ENCODE data around the gene PIEZO2.

PIEZO2 gene

GRCh38 chr18:11033503-11033902 is 115.9 kb downstream of the PIEZO2 start:
- Histone ChIP-seq H3K4me3 (no peak overlapping the region), H3K27me3 (ENCODE audit: low read depth) (no peaks in the 10 kb centered on the region), H3K4me1 (no peaks in the 10 kb centered on the region), H3K36me3 (replicated peaks) (no peaks in the 10 kb centered on the region), H3K9me3 (no peaks in the 10 kb centered on the region)
- in situ Hi-C loops (cut with MboI; ENCODE audit: low sequenced_read_pairs), result no loop called here
- no peak for DNase-seq (ENCODE audit: low spot score in 2 of 2)

DNA sequence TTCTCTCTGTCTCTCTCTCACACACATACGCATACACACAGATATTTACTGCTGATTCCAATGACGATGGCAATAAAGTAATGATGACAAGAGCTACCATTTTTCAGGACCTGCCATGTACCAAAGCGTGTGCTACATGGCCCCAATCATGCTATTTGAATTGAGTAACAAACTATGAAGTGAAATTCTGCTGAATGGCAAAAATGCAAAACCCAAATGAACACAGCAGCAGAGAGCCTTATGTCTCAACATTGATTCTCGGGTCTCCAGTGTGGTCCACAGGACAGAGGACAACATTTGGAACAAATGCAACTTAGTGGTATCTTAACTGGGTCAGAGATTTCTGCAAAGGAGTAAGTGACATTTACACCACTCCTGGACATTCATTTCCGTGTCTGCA is 117.4 kb downstream of the PIEZO2 start:
- Histone ChIP-seq H3K4me3 (no peak overlapping the region), H3K4me1 (no peaks in the 10 kb centered on the region), H3K9me3 (no peaks in the 10 kb centered on the region), H3K36me3 (replicated peaks) (no peaks in the 10 kb centered on the region), H3K27me3 (ENCODE audit: low read depth) (no peaks in the 10 kb centered on the region)
- DNase-seq (ENCODE audit: low spot score in 2 of 2), result no peak
- in situ Hi-C loops (cut with MboI; ENCODE audit: low sequenced_read_pairs), result no loop called here

- no peak overlapping the region for H3K4me3 ChIP-seq
- no peak for DNase-seq (ENCODE audit: low spot score in 2 of 2)
- no peaks in the 10 kb centered on the region for H3K9me3 ChIP-seq
- H3K27me3 ChIP-seq (ENCODE audit: low read depth), result no peaks in the 10 kb centered on the region
- in situ Hi-C loops (cut with MboI; ENCODE audit: low sequenced_read_pairs), result no loop called here
- no peaks in the 10 kb centered on the region for H3K4me1 ChIP-seq
- H3K36me3 ChIP-seq (replicated peaks), result no peaks in the 10 kb centered on the region
These were observed 120.3 kb downstream of the PIEZO2 start for GRCh38 chr18:11029021-11029420.

DNA sequence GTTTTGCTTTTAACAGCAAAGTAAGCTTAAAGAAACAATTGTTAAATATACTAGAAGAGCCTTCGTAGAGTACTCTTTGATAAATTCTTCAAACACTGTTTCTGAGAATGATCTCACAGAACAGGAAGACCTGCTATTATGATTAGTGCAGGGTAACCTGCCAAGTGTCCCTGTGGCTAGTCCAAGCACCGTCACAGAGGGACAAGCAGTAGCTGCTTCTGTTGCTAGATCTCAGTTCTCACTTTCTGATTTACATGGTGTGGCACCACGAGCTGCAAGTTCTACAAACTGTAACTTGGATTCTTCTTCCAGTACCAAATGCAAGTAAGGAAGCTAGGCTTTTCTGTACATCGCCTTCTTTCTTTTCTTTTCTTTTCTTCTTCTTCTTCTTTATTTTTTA is 121.5 kb downstream of the PIEZO2 start:
- Histone ChIP-seq H3K4me3 (no peak overlapping the region), H3K36me3 (replicated peaks) (no peaks in the 10 kb centered on the region), H3K9me3 (no peaks in the 10 kb centered on the region), H3K27me3 (ENCODE audit: low read depth) (no peaks in the 10 kb centered on the region), H3K4me1 (no peaks in the 10 kb centered on the region)
- no peak for DNase-seq (ENCODE audit: low spot score in 2 of 2)
- in situ Hi-C loops (cut with MboI; ENCODE audit: low sequenced_read_pairs), result no loop called here

DNA sequence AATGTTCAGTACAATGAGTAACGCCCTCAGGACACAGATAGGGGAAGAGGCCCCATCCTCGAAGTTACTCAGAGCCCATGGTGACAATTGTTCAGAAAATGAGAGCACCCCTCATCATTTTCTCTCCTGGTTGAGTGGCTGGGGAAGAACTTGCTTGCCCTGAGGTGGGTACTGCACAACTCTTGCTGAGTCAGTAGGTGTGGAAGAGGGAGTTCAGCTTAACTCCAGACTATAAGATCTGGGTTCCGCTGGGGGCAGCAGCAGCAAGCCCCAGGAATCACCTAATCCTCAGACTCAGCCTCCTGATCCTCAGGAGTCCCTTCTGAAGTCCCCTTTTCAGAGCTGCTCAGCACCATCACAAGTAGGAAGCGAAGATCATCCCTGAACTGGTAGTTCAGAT is 123.7 kb downstream of the PIEZO2 start:
- in situ Hi-C loops (cut with MboI; ENCODE audit: low sequenced_read_pairs), result no loop called here
- H3K9me3 ChIP-seq, result no peaks in the 10 kb centered on the region
- no peaks in the 10 kb centered on the region for H3K36me3 ChIP-seq (replicated peaks)
- DNase-seq (ENCODE audit: low spot score in 2 of 2), result no peak
- no peaks in the 10 kb centered on the region for H3K27me3 ChIP-seq (ENCODE audit: low read depth)
- H3K4me1 ChIP-seq, result no peaks in the 10 kb centered on the region
- H3K4me3 ChIP-seq, result no peak overlapping the region

- H3K36me3 ChIP-seq (replicated peaks), result no peaks in the 10 kb centered on the region
- in situ Hi-C loops (cut with MboI; ENCODE audit: low sequenced_read_pairs), result no loop called here
- H3K4me1 ChIP-seq, result no peaks in the 10 kb centered on the region
- no peak overlapping the region for H3K4me3 ChIP-seq
- DNase-seq (ENCODE audit: low spot score in 2 of 2), result no peak
- no peaks in the 10 kb centered on the region for H3K27me3 ChIP-seq (ENCODE audit: low read depth)
- H3K9me3 ChIP-seq, result no peaks in the 10 kb centered on the region
These were observed 124.3 kb downstream of the PIEZO2 start for GRCh38 chr18:11024928-11025669.

GRCh38 chr18:11021477-11021876 is 127.9 kb downstream of the PIEZO2 start:
- Histone ChIP-seq H3K4me1 (no peaks in the 10 kb centered on the region), H3K36me3 (replicated peaks) (no peaks in the 10 kb centered on the region), H3K9me3 (no peaks in the 10 kb centered on the region), H3K27me3 (ENCODE audit: low read depth) (no peaks in the 10 kb centered on the region), H3K4me3 (no peak overlapping the region)
- DNase-seq (ENCODE audit: low spot score in 2 of 2), result no peak
- in situ Hi-C loops (cut with MboI; ENCODE audit: low sequenced_read_pairs), result no loop called here

- H3K4me3 ChIP-seq, result no peak overlapping the region
- no peak for DNase-seq (ENCODE audit: low spot score in 2 of 2)
- H3K27me3 ChIP-seq (ENCODE audit: low read depth), result no peaks in the 10 kb centered on the region
- H3K4me1 ChIP-seq, result no peaks in the 10 kb centered on the region
- no peaks in the 10 kb centered on the region for H3K36me3 ChIP-seq (replicated peaks)
- in situ Hi-C loops (cut with MboI; ENCODE audit: low sequenced_read_pairs), result no loop called here
- H3K9me3 ChIP-seq, result no peaks in the 10 kb centered on the region
These were observed 128.4 kb downstream of the PIEZO2 start for GRCh38 chr18:11020877-11021414.

GRCh38 chr18:11020161-11020853 is 129.1 kb downstream of the PIEZO2 start:
- in situ Hi-C loops (cut with MboI; ENCODE audit: low sequenced_read_pairs), result no loop called here

GRCh38 chr18:11019295-11020105 is 129.9 kb downstream of the PIEZO2 start:
- H3K4me1 ChIP-seq, result no peaks in the 10 kb centered on the region
- no peak overlapping the region for H3K4me3 ChIP-seq
- no peaks in the 10 kb centered on the region for H3K36me3 ChIP-seq (replicated peaks)
- DNase-seq (ENCODE audit: low spot score in 2 of 2), result no peak
- in situ Hi-C loops (cut with MboI; ENCODE audit: low sequenced_read_pairs), result no loop called here
- no peaks in the 10 kb centered on the region for H3K27me3 ChIP-seq (ENCODE audit: low read depth)
- no peaks in the 10 kb centered on the region for H3K9me3 ChIP-seq

More at GRCh38 chr18:11020161-11020853, 129.1 kb downstream of the PIEZO2 start:
- no peak for DNase-seq (ENCODE audit: low spot score in 2 of 2)
- H3K4me1 ChIP-seq, result no peaks in the 10 kb centered on the region
- no peaks in the 10 kb centered on the region for H3K27me3 ChIP-seq (ENCODE audit: low read depth)
- no peaks in the 10 kb centered on the region for H3K36me3 ChIP-seq (replicated peaks)
- no peak overlapping the region for H3K4me3 ChIP-seq
- H3K9me3 ChIP-seq, result no peaks in the 10 kb centered on the region

DNA sequence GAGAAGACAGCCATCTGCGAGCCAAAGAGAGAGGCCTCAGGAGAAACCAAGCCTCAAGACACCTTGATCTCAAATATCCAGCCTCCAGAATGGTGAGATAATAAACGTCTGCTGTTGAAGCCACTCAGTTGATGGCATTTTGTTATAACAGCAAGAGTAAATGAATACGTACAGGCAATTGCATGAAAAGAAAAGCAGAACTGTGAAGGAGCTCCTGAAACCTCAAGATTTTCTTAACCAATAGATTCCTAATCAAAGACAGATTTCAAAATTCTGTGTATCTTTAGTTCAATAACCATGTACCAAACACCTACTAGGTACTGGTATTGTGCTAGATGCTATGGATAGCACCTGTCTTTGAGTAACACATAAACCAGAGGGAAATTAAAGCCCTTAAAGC is 139.5 kb downstream of the PIEZO2 start:
- H3K36me3 ChIP-seq (replicated peaks), result no peaks in the 10 kb centered on the region
- H3K9me3 ChIP-seq, result no peaks in the 10 kb centered on the region; the same call in 1 of the 2 replicates
- in situ Hi-C loops (cut with MboI; ENCODE audit: low sequenced_read_pairs), result no loop called here
- DNase-seq (ENCODE audit: low spot score in 2 of 2), result no peak
- H3K4me3 ChIP-seq, result no peak overlapping the region
- no peaks in the 10 kb centered on the region for H3K4me1 ChIP-seq
- no peaks in the 10 kb centered on the region for H3K27me3 ChIP-seq (ENCODE audit: low read depth)

DNA sequence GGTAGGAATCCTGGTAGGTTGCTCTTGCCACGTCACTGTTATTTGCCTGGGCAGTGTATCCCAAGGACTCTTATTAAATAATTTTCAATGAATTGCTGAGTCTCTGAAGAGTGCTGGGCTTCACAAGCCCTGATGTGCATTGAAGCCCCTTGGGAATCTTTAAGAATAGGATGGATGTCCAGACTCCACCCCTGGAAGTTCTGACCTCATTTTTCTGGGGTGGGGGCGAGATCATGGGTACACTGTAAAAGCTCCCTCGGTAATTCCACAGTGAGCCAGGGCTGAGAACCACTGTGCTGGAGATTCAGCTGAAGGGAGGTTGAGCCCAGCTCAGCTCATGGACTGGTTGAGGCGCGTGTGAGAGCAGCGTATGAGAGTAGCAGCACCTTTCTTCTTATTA is 140.2 kb downstream of the PIEZO2 start:
- H3K27me3 ChIP-seq (ENCODE audit: low read depth), result no peaks in the 10 kb centered on the region
- no peaks in the 10 kb centered on the region for H3K36me3 ChIP-seq (replicated peaks)
- H3K9me3 ChIP-seq, result no peaks in the 10 kb centered on the region; the same call in 1 of the 2 replicates
- in situ Hi-C loops (cut with MboI; ENCODE audit: low sequenced_read_pairs), result no loop called here
- H3K4me1 ChIP-seq, result no peaks in the 10 kb centered on the region
- DNase-seq (ENCODE audit: low spot score in 2 of 2), result no peak
- no peak overlapping the region for H3K4me3 ChIP-seq

DNA sequence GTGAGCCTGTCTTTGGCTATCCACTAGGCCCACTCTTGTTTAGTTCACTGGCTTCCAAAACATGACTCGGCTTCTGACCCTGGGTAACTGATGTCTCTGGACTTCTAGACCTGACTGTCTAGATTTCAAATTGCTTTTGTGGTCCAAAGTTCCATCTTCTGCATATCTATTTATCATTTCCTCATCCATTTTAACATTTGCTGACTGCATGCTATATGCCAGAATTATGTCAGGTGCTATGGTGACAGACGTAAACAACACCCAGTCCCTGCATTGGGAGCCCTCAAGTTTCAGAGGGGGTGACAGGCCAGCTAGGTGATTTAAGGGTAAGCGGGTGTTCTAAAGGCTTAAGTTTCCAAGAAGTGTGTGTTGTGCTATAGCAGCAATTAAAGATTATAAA is 140.9 kb downstream of the PIEZO2 start:
- Histone ChIP-seq H3K9me3 (no peaks in the 10 kb centered on the region; the same call in 1 of the 2 replicates), H3K4me3 (no peak overlapping the region), H3K27me3 (ENCODE audit: low read depth) (no peaks in the 10 kb centered on the region), H3K36me3 (replicated peaks) (no peaks in the 10 kb centered on the region), H3K4me1 (no peaks in the 10 kb centered on the region)
- in situ Hi-C loops (cut with MboI; ENCODE audit: low sequenced_read_pairs), result no loop called here
- no peak for DNase-seq (ENCODE audit: low spot score in 2 of 2)

DNA sequence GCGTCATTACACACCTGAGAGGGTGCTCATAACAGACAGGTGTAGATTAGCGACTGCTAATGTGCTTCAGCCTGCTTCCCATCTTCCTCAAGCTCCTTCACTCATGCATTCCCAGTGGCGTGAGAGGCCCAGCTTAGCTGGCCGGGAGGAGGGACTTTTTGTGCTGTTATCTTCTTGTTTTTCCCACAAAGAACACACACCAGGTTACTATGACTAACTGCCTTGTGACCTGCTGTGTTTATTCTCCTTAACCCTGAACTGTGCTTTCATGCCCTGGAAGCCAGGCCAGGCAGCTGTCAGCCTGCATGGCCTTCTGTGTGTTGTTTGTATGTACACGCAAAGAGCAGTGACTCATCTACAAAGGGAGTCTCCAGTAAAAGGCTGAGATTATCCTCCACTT is 143.8 kb downstream of the PIEZO2 start:
- no peaks in the 10 kb centered on the region for H3K36me3 ChIP-seq (replicated peaks)
- no peak overlapping the region for H3K4me3 ChIP-seq
- no peaks in the 10 kb centered on the region; the same call in 1 of the 2 replicates for H3K9me3 ChIP-seq
- H3K27me3 ChIP-seq (ENCODE audit: low read depth), result no peaks in the 10 kb centered on the region
- in situ Hi-C loops (cut with MboI; ENCODE audit: low sequenced_read_pairs), result no loop called here
- H3K4me1 ChIP-seq, result no peaks in the 10 kb centered on the region
- no peak for DNase-seq (ENCODE audit: low spot score in 2 of 2)
